ENCODE data around the gene MRTFA.

DNA sequence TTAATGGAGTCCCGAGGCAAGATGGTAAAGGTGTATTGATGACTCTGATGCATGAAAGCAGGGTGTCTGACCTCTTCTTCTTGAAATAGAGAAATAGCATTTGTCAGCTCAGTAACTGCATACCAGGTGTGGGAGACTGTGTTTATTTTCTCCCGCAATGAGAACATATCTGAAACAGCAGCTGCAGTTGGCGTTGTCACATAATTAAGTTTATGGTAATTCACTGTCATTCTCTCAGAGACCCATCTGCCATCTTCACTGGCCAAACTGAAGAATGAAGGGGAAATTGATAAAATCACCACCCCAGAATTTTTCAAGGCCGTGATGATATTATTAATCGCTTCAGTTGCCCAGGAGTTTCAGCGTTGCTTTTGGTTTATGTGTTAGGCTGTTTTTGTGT is 22.6 kb upstream of the MRTFA start:
- TF ChIP-seq EZH2phosphoT487 (IDR thresholded peaks at IDR 0.05; ENCODE audit: borderline replicate concordance) = no peak
- TF ChIP-seq MAX (IDR thresholded peaks at IDR 0.05) = no peak
- TF ChIP-seq, protein P1, sequence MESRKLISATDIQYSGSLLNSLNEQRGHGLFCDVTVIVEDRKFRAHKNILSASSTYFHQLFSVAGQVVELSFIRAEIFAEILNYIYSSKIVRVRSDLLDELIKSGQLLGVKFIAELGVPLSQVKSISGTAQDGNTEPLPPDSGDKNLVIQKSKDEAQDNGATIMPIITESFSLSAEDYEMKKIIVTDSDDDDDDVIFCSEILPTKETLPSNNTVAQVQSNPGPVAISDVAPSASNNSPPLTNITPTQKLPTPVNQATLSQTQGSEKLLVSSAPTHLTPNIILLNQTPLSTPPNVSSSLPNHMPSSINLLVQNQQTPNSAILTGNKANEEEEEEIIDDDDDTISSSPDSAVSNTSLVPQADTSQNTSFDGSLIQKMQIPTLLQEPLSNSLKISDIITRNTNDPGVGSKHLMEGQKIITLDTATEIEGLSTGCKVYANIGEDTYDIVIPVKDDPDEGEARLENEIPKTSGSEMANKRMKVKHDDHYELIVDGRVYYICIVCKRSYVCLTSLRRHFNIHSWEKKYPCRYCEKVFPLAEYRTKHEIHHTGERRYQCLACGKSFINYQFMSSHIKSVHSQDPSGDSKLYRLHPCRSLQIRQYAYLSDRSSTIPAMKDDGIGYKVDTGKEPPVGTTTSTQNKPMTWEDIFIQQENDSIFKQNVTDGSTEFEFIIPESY (IDR thresholded peaks at IDR 0.05; ENCODE audit: extremely low read depth, insufficient replicate concordance, low read length) = no peak
- no peak for TF ChIP-seq CTCF (IDR thresholded peaks at IDR 0.05 in 2 of 3, conservative IDR thresholded peaks at IDR 0.05 in 1 of 3; ENCODE audit: borderline replicate concordance in 1 of 3, insufficient read depth in 1 of 3, low read depth in 2 of 3, low read length in 2 of 3)
- TF ChIP-seq POLR2AphosphoS5 (IDR thresholded peaks at IDR 0.05; ENCODE audit: low read depth, low read length) = no peak
- no peak for TF ChIP-seq EZH2 (IDR thresholded peaks at IDR 0.05)
- no peak for TF ChIP-seq YY1 (IDR thresholded peaks at IDR 0.05; ENCODE audit: extremely low read depth, insufficient replicate concordance, low read depth, low read length)
